HL-60/S4 treated with phorbol 12-myristate 13-acetate at 8.2 ng/mL for 4 days and 3 days (cell line): Measurements from ENCODE around the gene SLC4A5.
"Not testable (repeated sequence)": the region's sequence is repeated elsewhere in the genome, so short reads cannot be mapped to it uniquely, and the experiment has no call there.

Experiments used
- in situ Hi-C: fragments of 300-500 bp; cut with MboI; formaldehyde crosslinking; loops from 2 replicates; pipeline ENCODE4 v1.15.0; 2022; ENCODE audit warnings: low sequenced_read_pairs

The SLC4A5 gene

DNA sequence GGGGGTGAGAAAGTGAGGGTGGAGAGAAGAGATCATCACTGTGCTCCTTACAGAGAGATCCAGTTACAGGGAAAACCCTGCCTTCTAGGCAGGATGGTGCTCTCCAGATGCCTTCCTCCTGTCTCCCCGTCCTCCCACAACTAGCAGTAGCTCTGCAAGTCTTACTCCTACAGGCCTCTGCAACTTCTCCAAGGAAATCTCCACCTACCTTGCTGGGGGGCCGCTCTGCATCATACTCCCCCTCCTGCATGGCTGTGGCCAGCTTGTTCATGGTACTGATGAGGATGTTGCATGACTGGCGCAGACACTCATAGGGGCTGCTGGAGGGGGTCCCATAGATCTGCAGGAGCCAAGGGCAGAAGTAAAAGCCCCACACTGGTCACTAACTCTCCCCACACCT lies 22.8 kb upstream of the SLC4A5 start:
- in situ Hi-C loops: no loop called here

DNA sequence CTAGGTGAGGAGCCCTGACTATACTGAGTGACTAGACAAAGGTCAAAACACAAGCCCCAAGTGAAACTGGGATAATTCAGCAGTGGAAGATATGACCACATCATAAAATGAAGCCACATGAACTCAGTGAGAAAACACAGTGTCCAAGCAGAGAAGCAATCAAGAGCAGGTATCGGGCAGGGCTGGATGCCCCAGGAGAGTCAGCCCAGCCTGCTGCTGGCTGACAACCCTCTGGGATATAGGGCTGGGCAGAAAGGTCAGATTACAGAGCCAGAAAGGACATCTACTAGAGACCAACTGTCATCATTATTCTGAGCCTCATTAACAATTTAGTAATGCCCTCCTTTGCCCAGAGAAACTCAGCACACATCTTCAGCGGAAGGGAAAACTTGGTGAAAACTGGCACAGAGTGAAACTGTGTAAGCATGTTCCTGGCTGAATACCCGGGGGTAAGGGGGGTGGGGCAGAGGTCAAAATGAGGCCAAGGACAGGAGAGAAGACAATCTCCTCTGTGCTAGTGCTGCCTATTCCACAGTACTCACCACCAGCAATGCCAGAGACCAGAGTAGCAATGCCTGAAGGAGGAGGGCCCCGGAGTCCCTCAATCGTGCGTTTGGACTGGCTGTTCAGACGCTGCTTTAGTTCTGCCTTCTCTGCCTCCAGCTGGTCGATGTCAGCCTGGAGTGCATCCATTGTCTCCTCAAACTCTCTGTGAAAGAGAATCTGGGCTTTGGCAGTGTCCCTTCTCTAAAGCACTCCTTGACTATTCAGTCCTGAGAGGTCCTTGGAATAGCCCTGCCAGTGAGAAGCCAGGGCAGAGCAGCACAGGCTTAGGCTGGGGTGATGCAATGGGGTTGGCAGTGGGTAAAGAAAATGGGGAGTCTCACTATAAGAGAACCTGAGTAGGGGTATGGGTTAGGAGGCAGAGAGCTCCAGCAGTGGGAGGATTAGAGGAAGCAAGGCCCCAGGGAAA lies 21.6 kb upstream of the SLC4A5 start:
- in situ Hi-C loops: no loop called here

DNA sequence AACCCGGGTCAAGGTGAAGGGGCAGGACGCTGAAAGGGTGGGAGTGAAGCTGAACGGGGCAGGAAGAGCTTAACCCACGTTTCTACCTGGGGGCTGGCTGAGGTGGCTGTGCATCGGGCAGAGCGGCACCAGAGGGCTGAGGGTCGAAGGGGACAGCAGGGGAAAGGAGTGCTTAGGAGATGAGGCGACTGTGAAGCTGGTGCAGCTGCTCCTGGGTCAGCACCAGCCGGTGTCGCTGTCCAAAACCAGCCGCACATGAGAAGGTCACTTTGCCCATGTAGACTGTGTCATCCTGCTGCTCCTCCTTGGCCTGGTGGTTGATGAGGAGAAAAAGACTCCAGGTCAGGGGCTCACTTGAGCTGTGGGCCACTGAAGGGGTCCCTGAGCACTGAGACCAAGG lies 18.1 kb upstream of the SLC4A5 start:
- in situ Hi-C loops: no loop called here

DNA sequence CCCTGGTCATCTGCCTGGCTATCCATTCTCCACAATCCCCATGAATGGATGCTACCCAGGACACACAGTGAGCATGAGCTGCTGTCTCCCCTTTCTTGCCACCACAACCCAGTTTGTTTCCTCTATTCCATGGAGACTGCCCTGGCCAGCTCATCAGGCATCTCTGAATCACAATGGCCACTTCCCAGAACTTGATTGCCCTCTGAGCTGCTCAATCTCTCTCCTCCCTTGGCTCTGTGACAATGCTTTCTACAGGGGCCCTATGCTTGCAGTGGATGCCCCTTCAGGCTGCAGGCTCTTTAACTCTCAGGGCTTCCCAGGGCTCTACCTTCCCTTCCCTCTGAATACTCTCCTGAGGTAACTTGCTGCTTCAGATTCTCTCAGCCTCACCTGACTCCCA lies 14.4 kb upstream of the SLC4A5 start:
- in situ Hi-C loops: no loop called here

DNA sequence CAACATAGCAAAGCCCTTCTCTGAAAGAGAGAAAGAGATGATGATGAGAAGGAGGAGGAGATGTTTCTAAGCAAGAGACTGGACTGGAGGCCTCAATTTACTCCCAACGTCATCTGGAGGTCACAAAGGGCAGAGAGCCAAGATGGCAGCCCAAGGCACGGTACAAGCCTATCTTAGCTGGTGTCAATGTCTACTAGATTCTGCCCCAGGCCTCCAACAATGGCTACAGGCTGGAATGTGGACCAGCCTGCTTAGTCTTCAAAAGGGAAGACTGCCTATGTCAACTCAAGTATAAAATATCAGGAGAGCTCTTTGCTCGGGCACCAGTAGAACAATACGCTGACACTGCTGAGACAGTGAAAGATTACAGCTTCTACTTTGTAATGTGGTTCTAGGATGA lies 6.7 kb upstream of the SLC4A5 start:
- in situ Hi-C loops: no loop called here

DNA sequence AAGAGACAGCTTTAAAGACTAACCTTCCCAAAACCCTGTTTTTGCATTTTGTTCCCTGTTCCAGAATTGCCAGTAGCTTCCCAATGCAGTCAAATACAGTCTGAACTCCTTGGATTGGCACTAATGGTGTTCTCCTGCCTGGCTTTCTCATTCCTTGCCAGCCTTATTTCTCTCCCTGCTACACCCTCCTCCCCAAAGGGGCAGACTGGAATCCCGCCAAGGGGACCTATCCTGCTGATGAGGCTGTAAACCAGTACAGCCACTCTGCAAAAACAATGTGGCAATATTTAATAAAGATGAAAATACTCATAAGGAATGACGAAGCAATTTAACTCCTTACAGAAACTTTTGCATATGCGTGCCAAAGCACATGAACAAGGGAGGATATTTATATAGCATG lies 4.5 kb upstream of the SLC4A5 start:
- in situ Hi-C loops: no loop called here

DNA sequence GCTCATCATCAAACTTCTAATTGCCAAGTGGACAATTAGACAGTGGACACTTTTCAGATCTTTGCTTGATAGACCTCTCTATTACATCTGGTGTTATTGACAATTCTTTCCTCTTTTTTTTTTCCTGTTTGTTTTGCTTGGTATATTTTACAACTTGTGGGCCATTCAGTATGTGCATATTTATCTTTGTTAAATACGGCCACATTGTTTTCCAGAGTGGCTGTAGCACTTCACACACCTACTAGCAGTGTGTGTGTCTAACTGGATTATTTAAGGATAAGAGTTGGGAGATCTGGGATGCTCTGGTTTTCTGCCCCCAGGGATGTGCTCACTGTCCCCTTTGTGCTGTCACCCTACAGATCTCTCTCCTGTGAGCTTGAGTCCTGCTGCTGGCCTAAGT lies 4.1 kb upstream of the SLC4A5 start:
- in situ Hi-C loops: no loop called here

DNA sequence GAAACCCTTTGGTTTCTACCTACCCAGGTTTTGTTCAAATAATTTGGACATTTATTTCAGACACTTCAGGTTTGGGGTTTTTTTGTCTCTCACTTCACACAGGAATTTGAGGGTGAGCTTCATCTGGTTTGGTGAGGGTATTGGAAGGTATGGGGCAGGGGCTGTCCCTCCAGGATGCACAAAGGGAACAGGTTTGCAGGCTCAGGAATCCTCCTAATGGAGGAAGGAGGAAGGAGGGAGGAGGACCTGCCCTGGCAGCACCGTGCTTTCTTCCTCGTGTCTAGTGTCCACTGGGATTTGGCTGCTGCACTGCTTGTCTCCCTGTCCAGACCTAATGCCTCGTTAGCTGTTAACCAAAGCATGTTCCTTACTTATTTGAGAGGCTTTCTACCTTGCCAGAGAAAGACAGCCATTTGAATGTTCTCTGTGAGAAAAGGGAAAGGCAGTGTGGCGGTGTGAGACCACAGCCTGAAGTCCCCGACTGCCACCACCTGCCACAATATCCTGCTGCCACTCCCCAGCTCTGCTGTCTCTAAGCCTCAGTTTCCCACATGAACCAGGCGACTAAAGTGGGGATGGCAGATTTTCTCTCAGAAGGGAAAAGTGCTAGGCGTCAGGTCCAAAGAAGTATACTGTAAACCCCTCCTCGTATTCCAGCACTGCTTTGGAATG lies 2.2 kb upstream of the SLC4A5 start:
- in situ Hi-C loops: no loop called here

DNA sequence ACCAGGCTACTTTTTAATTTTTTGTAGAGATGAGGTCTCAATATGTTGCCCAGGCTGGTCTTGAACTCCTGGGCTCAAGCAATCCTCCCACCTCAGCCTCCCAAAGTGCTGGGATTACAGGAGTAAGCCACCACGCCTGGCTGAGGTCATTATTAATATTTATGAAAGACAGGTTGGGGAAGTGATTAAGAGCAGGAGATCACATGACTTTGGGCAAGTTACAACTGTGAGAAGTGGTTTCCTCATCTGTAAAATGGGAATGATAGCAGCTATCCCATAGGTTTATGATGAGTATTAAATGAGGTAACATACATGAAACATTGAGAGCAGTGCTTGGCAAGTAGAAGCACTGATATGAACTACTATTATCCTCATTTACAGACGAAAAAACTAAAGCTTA lies 7.0 kb downstream of the SLC4A5 start:
- in situ Hi-C loops: not testable (repeated sequence)

DNA sequence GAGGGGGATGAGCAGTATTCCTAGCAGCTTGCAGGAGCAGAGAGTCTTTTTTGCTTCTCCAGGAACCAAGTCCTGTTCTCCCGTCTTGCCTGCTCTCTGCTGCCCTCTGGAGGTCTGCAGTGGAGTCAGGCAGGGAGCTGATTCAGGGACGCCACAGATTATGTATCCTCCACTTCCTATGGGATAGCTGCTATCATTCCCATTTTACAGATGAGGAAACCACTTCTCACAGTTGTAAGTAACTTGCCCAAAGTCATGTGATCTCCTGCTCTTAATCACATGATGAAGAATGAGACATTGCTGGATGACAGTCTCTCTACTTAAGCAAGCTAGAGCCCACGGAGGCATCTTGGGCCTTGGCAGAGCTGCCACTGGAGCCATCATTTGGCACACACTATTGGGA lies 8.3 kb downstream of the SLC4A5 start:
- in situ Hi-C loops: no loop called here

DNA sequence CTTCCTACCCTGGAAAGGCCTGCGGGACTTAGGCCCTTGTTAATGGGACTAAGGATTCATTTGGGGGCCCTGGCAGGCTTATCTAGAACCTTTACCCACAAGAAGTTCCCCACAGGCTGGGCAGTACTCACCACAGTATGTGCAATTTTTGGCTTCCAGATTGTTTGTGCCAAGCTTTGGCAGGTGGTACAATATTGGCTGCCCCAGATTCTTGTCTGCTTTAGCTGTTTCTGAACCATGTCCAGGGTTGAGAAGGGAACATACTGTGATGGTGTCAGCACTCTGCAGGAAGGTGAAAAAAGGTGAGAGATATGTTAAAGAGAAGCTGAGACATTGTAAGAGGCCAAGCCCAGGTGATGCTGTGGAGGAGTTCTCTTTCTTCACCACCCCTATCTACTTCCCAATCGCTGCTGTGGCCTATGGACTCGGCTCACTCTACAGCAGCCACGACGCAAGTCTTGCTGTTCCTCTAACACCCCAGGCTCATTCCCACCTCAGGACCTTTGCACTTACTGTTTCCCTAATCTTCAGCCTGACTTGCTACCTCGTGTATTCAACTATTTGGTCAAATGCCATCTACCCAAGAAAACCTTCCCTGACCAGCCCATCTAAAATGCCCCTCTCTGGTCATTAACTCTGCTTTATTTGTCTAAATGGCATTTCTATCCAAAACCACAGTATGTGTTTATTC lies 9.2 kb downstream of the SLC4A5 start:
- in situ Hi-C loops: no loop called here

DNA sequence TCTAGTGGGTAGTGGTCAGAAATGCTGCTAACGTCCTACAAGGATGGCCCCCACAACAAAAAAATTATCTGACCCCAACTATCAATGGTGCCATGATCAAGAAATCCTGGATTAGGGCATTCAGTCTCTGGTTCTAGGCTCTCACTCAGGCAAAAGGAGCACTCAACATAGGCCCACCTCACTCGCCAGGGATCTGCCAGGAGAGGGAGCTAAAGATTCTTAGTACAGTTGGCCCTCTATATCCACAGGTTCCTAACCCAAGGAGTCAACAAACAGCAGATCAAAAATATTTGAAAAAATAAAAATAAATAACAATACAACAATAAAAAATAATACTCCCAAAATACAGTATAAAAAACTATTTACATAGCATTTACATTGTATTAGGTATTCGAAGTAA lies 10.0 kb downstream of the SLC4A5 start:
- in situ Hi-C loops: no loop called here

DNA sequence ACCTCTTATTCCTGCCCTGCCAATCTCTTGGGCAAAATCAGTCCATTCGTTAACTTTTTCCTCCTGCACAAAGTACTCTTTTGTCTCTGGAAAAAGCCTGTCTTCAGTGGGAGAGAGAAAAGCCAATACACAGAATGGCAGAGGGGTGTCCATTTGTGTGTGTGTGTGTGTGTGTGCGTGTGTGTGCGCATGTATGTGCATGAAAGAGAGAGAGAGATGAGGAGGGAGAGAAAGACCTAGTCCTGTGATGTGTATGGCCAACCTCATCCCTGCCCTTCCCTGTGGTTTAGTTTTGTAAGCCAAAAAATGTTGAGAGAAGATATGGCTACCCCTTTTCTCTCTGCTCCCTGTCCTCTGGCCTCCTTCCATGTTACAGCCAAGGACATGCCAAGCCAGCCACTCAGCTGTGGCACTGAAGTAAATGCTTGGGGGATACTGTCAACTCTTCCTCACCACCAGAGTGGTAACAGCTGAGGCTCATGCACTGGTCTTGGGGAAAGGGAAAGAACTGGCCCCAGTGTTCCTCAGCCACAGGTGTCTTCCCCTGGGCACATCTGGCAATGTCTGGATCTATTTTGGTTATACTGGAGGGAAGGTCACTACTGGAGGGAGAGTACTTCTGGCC lies 10.6 kb downstream of the SLC4A5 start:
- in situ Hi-C loops: no loop called here

DNA sequence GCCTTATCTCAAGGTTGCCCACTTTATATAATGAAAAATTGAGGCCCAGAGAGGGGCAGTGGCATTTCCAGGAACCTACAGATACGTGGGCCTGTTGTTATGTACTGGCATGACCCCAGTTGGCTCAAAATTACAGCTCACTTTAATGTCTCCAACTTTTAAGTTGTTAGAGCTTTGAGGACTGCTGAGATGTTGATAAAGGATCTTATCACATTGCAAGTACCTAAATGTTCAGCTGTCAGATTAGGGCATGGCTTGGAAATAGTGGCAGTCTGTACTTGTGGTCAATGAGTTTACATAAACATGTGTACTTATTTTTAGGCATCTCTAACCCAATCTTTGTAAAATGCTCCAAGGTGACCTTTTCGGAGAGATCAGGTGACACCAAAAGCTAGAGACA lies 14.6 kb downstream of the SLC4A5 start:
- in situ Hi-C loops: no loop called here

DNA sequence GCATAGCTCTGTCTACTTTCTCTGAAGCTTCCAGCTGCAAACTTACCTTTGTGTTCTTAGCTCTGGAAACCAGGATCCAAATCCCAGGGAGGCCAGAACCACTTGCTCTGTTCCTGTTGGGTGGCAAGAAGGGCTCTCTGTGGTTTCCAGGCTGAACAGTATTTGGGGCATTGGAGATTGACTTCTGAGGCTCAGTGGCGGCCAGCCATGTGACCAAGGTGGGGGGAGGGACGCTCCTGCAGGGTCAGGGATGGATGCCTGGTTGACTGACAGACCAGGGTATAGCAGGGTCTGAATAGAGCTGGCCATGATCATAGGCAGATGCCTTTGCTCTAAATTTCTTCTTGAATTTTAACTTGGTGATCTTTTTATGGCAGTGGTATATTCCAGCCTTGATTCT lies 15.1 kb downstream of the SLC4A5 start:
- in situ Hi-C loops: no loop called here

DNA sequence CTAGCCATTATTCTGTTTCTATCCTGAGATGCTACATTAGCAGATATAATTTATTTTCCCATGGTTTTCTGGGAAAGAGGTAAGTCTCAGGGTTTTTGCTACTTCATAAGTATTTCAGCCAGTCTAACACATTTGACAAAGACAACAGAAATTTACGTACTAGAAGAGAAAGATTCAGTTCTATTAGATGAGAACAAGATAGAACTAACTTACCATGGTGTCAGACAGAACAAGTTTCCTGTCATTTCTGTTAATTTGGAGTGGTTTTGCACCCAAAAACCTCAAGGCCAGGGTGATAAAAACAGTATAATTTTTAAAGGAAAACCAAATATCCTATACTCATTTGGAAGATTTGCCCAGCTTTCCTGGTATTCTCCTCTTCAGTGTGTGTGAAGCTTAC lies 15.6 kb downstream of the SLC4A5 start:
- in situ Hi-C loops: no loop called here

DNA sequence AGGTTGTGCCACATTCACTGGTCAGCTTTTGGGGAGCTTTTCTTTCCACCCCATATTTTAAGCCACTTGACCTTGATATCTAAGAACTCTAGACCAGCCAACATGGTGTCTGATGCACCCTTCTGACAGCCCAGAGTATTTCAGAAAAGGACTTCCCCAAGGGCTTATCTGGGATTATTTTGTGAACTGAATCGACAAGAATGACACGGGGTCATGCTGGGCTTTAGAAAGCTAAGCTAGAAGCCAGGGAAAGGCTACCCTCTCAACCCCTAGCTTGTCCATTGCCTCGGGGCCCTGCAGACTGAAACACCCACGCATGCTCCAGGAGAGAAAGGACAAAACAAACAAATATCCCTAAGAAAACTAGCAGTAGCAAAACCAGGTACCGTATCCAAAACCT lies 16.0 kb downstream of the SLC4A5 start:
- in situ Hi-C loops: no loop called here

DNA sequence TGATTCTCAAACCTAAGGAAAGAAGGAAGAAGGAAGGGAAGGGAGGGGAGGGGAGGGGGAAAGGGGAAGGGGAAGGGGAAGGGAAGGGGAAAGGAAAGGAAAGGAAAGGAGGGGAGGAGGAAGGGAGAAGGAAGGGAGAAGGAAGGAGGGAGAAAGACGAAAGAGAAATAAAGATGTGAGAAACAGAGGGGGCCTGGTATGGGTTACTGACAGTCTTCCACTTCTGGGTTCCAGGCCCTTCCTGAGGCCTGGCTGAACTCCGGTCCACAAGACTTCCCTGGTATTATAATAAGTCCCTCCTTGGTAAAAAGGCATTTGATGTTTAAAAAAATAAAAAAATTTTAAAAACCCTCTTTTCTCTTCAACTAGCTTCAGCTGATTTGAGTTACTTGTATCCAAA lies 17.4 kb downstream of the SLC4A5 start:
- in situ Hi-C loops: no loop called here

DNA sequence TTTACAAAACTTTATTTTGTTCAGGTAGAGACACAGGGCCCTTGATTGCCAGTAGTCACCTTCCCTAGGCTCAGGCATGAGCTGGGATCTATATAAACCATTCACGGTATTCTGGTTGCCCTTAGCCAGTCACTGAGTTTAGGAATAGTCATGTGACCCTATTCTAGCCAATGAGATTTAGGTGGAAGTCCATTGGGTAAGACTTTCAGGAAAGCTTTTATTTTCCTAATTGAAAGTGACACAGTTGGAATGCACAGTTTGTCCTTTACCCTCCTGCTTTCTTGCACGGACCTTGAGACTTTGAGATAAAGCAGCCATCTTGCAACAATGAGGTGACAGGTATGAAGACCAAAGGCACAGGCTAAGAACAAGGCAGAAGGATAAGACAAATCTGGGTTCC lies 21.5 kb downstream of the SLC4A5 start:
- in situ Hi-C loops: no loop called here

DNA sequence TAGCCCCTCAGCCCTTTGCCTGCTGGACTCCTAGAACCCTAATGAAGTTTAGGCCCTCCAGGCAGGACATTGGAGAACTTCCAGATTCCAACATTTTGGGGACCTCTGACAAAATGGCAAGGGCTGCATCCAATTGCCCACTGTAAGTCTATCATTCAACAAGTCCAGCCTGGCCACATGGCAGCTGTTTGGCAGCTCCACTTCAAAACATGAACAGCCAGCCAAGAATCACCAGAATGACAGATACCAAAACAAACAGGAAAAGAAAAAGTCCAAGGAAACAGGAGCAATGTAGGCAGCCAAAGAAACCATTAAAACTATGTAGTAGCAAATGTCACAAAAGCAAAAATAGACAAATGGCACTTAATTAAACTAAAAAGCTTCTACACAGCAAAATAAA lies 25.5 kb downstream of the SLC4A5 start:
- in situ Hi-C loops: no loop called here

DNA sequence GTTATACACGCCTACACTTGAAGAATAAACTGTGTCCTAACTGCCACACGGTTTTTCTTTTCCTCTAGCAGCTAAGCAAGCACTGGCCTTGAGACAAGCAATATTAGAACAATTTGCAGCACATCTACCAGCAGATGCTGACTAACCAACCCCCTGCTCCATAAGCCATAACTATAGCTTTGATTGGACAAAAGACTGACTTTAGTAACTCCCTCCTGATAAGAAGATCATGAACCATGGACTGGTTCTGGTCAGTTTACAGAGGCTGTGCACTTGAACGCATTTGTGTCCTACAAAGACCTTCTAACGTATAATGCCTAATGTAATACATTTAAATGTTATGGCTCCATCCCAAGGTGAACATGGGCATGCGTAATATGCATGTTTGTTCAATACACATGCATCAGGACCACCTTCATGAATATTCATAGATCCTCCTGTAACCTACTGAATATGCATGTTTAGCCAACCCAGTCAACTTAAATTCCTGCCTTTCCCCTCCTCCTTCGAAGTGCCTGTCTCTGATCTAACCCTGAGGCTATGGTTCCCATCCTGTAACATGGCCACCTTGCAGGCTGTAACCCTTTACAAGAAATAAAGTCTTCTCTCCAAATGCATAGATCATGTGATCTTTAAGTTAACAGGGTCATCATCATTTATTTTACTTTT lies 26.5 kb downstream of the SLC4A5 start:
- in situ Hi-C loops: no loop called here
